MM.1S (cell line): ENCODE measurements around the gene BET1L.

Source experiments
- DNase-seq: peaks from one replicate; pipeline ENCODE4 v3.0.0-alpha.2; 2015
- H2AFZ ChIP-seq: fragments of 300-600 bp; sonication (generic); 2 replicates; pipeline ENCODE4 v1.6.0; 2016; ENCODE audit warnings: antibody characterized with exemption, low read length
- H3F3A ChIP-seq: fragments of 300-600 bp; sonication (generic); 2 replicates; pipeline ENCODE4 v1.6.1; 2016; ENCODE audit warnings: mild to moderate bottlenecking, antibody characterized with exemption, low read length, moderate library complexity, mixed read lengths; ENCODE audit not compliant: insufficient read depth
- H3K27ac ChIP-seq: fragments of 300-600 bp; sonication (generic); 2 replicates; pipeline ENCODE4 v1.5.1; 2016; ENCODE audit warnings: mild to moderate bottlenecking, low read length
- H3K27me3 ChIP-seq: fragments of 300-600 bp; sonication (generic); replicated peaks from 2 replicates; pipeline ENCODE4 v1.6.0; 2016; ENCODE audit warnings: low read length; ENCODE audit not compliant: insufficient read depth
- H3K36me3 ChIP-seq: fragments of 300-600 bp; sonication (generic); replicated peaks from 2 replicates; pipeline ENCODE4 v1.6.1; 2016; ENCODE audit warnings: mild to moderate bottlenecking, low read length, mixed read lengths; ENCODE audit not compliant: insufficient read depth
- H3K4me1 ChIP-seq: fragments of 300-600 bp; sonication (generic); 2 replicates; pipeline ENCODE4 v1.6.1; 2016; ENCODE audit warnings: low read length, mixed read lengths
- H3K4me2 ChIP-seq: fragments of 300-600 bp; sonication (generic); 2 replicates; pipeline ENCODE4 v1.6.0; 2016; ENCODE audit warnings: low read depth, low read length
- H3K4me3 ChIP-seq: fragments of 300-600 bp; sonication (generic); 2 replicates; pipeline ENCODE4 v1.5.1; 2016; ENCODE audit warnings: low read length, mixed read lengths
- H3K79me2 ChIP-seq: fragments of 300-600 bp; sonication (generic); 2 replicates; pipeline ENCODE4 v1.6.1; 2016; ENCODE audit warnings: mixed run types, low read length, mixed read lengths
- H3K9ac ChIP-seq: fragments of 300-600 bp; sonication (generic); 2 replicates; pipeline ENCODE4 v1.6.1; 2016; ENCODE audit warnings: low read length, mixed read lengths
- H3K9me2 ChIP-seq: fragments of 300-600 bp; sonication (generic); replicated peaks from 2 replicates; pipeline ENCODE4 v1.6.1; 2016; ENCODE audit warnings: mild to moderate bottlenecking, low read length, mixed read lengths; ENCODE audit not compliant: insufficient read depth
- H3K9me3 ChIP-seq: fragments of 300-600 bp; sonication (generic); replicated peaks from 2 replicates; pipeline ENCODE4 v1.6.1; 2016; ENCODE audit warnings: mild to moderate bottlenecking, low read length, mixed read lengths; ENCODE audit not compliant: insufficient read depth
- H4K20me1 ChIP-seq: fragments of 300-600 bp; sonication (generic); 2 replicates; pipeline ENCODE4 v1.6.1; 2016; ENCODE audit warnings: mild to moderate bottlenecking, low read length, moderate library complexity, mixed read lengths; ENCODE audit not compliant: insufficient read depth
- CTCF ChIP-seq: fragments of 300-600 bp; sonication (generic); IDR thresholded peaks from 2 replicates; pipeline ENCODE4 v1.5.1; 2016; ENCODE audit warnings: antibody characterized with exemption, low read length, mixed read lengths
- EZH2 ChIP-seq: fragments of 300-600 bp; sonication (generic); optimal IDR thresholded peaks from 2 replicates; pipeline ENCODE3; 2017; ENCODE audit warnings: low read depth, mild to moderate bottlenecking, antibody characterized with exemption, low read length, mixed read lengths
- EZH2phosphoT487 ChIP-seq: fragments of 300-600 bp; sonication (generic); IDR thresholded peaks from 2 replicates; pipeline ENCODE4 v1.6.1; 2018; ENCODE audit warnings: antibody characterized with exemption, low read length

The BET1L gene

GRCh38 chr11:206526-207207 lies 532 bp downstream of the BET1L start:
- Histone ChIP-seq H3K27ac (peak overlapping the region; percentile 100; the same call in 1 of the 2 replicates), H3K4me3 (peak overlapping the region; percentile 97), H2AFZ (peak overlapping the region; percentile 52; the same call in 1 of the 2 replicates), H4K20me1 (no peaks in the 10 kb centered on the region; the same call in 1 of the 2 replicates), H3K79me2 (peaks cover 60% of the 10 kb centered on the region), H3K9ac (peak overlapping the region; percentile 98), H3K4me2 (peak overlapping the region; percentile 72), H3K36me3 (peaks cover 9% of the 10 kb centered on the region; the same call in 1 of the 2 replicates), H3K4me1 (peaks cover 16% of the 10 kb centered on the region), H3K9me3 (no peaks in the 10 kb centered on the region), H3K27me3 (no peaks in the 10 kb centered on the region), H3K9me2 (no peaks in the 10 kb centered on the region), H3F3A (peaks cover 10% of the 10 kb centered on the region)
- DNase-seq, result no peak
- TF ChIP-seq EZH2, result no peak
- TF ChIP-seq CTCF, result no peak
- TF ChIP-seq EZH2phosphoT487, result no peak

- H3K27me3 ChIP-seq, result no peaks in the 10 kb centered on the region
- peak overlapping the region; percentile 72 for H3K4me2 ChIP-seq
- TF ChIP-seq EZH2, result no peak
- peaks cover 54% of the 10 kb centered on the region for H3K79me2 ChIP-seq
- H3F3A ChIP-seq, result peaks cover 10% of the 10 kb centered on the region
- DNase-seq, result no peak
- peak overlapping the region; percentile 97 for H3K4me3 ChIP-seq
- H3K27ac ChIP-seq, result no peak overlapping the region
- no peaks in the 10 kb centered on the region for H3K9me3 ChIP-seq
- H4K20me1 ChIP-seq, result no peaks in the 10 kb centered on the region; the same call in 1 of the 2 replicates
- peaks cover 2% of the 10 kb centered on the region; the same call in 1 of the 2 replicates for H3K36me3 ChIP-seq
- H2AFZ ChIP-seq, result no peak overlapping the region
- H3K9ac ChIP-seq, result peak overlapping the region; percentile 98; the same call in 1 of the 2 replicates
- H3K9me2 ChIP-seq, result no peaks in the 10 kb centered on the region
- H3K4me1 ChIP-seq, result peaks cover 16% of the 10 kb centered on the region
Measured at GRCh38 chr11:206002-206384, 1.2 kb downstream of the BET1L start.

- no peak overlapping the region for H3K4me3 ChIP-seq
- no peaks in the 10 kb centered on the region for H3K27me3 ChIP-seq
- no peaks in the 10 kb centered on the region for H3K9me2 ChIP-seq
- no peak for DNase-seq
- H3K27ac ChIP-seq, result no peak overlapping the region
- no peaks in the 10 kb centered on the region; the same call in 1 of the 2 replicates for H3K36me3 ChIP-seq
- peak overlapping the region; percentile 72; the same call in 1 of the 2 replicates for H3K4me2 ChIP-seq
- H3K79me2 ChIP-seq, result peaks cover 48% of the 10 kb centered on the region
- no peaks in the 10 kb centered on the region for H3K9me3 ChIP-seq
- peaks cover 10% of the 10 kb centered on the region for H3F3A ChIP-seq
- no peaks in the 10 kb centered on the region; the same call in 1 of the 2 replicates for H4K20me1 ChIP-seq
- H3K9ac ChIP-seq, result no peak overlapping the region; the same call in 1 of the 2 replicates
- no peak overlapping the region for H2AFZ ChIP-seq
- TF ChIP-seq EZH2 (no peak), CTCF (no peak), EZH2phosphoT487 (no peak)
- peaks cover 16% of the 10 kb centered on the region for H3K4me1 ChIP-seq
Measured at GRCh38 chr11:205221-206001, 1.8 kb downstream of the BET1L start.
